GM23338 (cell line): Measurements from ENCODE around the gene KIF6.
"Not testable (repeated sequence)": the region's sequence is repeated elsewhere in the genome, so short reads cannot be mapped to it uniquely, and the experiment has no call there.

Experiments used
- CREB1 ChIP-seq: fragments of 250-450 bp; sonication (Bioruptor Pico); IDR thresholded peaks from 2 replicates; pipeline ENCODE4 v1.5.0; 2020; ENCODE audit warnings: low read depth, mild to moderate bottlenecking, moderate library complexity
- EZH2 ChIP-seq: fragments of 200-600 bp; sonication (generic); IDR thresholded peaks from one replicate; pipeline ENCODE4 v1.8.0; 2017; ENCODE audit warnings: antibody characterized with exemption, mild to moderate bottlenecking, low read depth; ENCODE audit not compliant: unreplicated experiment
- JUNB ChIP-seq: IDR thresholded peaks from one replicate; pipeline ENCODE4 v1.6.1; 2016; ENCODE audit warnings: antibody characterized with exemption; ENCODE audit not compliant: unreplicated experiment
- POLR2AphosphoS5 ChIP-seq: IDR thresholded peaks from 2 replicates; pipeline ENCODE4 v1.6.1; 2016; ENCODE audit warnings: antibody characterized with exemption, low read depth
- TF ChIP-seq, protein P1 (sequence below): IDR thresholded peaks from one replicate; pipeline ENCODE4 v1.6.1; 2018; ENCODE audit warnings: antibody characterized with exemption; ENCODE audit not compliant: unreplicated experiment
- TF ChIP-seq, protein P2 (sequence below), 2 experiments: fragments of 200-600 bp in 1 of 2; sonication (generic) in 1 of 2; conservative IDR thresholded peaks; 2 replicates each; pipeline versions ENCODE4 v1.5.1 to v1.6.1; 2016 to 2017; ENCODE audit warnings: antibody characterized with exemption in 2 of 2, low read depth in 2 of 2, mild to moderate bottlenecking in 2 of 2, moderate library complexity in 1 of 2

DNA sequence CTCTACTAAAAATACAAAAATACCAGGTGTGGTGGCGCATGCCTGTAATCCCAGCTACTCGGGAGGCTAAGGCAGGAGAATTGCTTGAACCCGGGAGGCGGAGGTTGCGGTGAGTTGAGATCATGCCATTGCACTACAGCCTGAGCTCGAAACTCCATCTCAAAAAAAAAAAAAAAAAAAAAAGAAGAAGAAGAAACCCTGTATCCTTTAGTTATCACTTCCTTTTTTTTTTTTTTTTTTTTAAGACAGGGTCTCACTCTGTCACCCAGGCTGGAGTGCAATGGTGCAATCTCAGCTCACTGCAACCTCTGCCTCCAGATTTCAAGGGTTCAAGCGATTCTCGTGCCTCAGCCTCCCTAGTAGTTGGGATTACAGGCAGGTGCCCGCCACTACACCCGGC lies 438.6 kb downstream of the KIF6 start:
- TF ChIP-seq, protein P1, sequence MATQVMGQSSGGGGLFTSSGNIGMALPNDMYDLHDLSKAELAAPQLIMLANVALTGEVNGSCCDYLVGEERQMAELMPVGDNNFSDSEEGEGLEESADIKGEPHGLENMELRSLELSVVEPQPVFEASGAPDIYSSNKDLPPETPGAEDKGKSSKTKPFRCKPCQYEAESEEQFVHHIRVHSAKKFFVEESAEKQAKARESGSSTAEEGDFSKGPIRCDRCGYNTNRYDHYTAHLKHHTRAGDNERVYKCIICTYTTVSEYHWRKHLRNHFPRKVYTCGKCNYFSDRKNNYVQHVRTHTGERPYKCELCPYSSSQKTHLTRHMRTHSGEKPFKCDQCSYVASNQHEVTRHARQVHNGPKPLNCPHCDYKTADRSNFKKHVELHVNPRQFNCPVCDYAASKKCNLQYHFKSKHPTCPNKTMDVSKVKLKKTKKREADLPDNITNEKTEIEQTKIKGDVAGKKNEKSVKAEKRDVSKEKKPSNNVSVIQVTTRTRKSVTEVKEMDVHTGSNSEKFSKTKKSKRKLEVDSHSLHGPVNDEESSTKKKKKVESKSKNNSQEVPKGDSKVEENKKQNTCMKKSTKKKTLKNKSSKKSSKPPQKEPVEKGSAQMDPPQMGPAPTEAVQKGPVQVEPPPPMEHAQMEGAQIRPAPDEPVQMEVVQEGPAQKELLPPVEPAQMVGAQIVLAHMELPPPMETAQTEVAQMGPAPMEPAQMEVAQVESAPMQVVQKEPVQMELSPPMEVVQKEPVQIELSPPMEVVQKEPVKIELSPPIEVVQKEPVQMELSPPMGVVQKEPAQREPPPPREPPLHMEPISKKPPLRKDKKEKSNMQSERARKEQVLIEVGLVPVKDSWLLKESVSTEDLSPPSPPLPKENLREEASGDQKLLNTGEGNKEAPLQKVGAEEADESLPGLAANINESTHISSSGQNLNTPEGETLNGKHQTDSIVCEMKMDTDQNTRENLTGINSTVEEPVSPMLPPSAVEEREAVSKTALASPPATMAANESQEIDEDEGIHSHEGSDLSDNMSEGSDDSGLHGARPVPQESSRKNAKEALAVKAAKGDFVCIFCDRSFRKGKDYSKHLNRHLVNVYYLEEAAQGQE, result not testable (repeated sequence)
- not testable (repeated sequence) for TF ChIP-seq POLR2AphosphoS5, JUNB, CREB1, EZH2
- TF ChIP-seq, protein P2, sequence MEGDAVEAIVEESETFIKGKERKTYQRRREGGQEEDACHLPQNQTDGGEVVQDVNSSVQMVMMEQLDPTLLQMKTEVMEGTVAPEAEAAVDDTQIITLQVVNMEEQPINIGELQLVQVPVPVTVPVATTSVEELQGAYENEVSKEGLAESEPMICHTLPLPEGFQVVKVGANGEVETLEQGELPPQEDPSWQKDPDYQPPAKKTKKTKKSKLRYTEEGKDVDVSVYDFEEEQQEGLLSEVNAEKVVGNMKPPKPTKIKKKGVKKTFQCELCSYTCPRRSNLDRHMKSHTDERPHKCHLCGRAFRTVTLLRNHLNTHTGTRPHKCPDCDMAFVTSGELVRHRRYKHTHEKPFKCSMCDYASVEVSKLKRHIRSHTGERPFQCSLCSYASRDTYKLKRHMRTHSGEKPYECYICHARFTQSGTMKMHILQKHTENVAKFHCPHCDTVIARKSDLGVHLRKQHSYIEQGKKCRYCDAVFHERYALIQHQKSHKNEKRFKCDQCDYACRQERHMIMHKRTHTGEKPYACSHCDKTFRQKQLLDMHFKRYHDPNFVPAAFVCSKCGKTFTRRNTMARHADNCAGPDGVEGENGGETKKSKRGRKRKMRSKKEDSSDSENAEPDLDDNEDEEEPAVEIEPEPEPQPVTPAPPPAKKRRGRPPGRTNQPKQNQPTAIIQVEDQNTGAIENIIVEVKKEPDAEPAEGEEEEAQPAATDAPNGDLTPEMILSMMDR (conservative IDR thresholded peaks at IDR 0.05; ENCODE audit: low read depth in 2 of 2), result not testable (repeated sequence)
